H9 (cell line): ENCODE data around the gene STBD1. TPM values are rescaled to one million over a fixed set of nuclear protein-coding genes. Genes with fewer than 3 reads are reported as not detected.

Experiments used
- DNase-seq: peaks from one replicate; pipeline ENCODE4 v3.0.0-alpha.2; 2017
- H2AFZ ChIP-seq: one replicate; pipeline ENCODE4 v1.6.1; 2013; ENCODE audit warnings: mild to moderate bottlenecking, low read length, control low read depth, moderate library complexity
- H2AK5ac ChIP-seq: 2 replicates; pipeline ENCODE4 v1.6.1; 2013; ENCODE audit warnings: low read length, control low read depth, mixed read lengths; ENCODE audit not compliant: insufficient read length
- H2BK120ac ChIP-seq: one replicate; pipeline ENCODE4 v1.6.1; 2013; ENCODE audit warnings: low read depth, mild to moderate bottlenecking, low read length, control low read depth, inconsistent platforms; ENCODE audit not compliant: poor library complexity, severe bottlenecking
- H2BK12ac ChIP-seq: 2 replicates; pipeline ENCODE4 v1.6.1; 2013; ENCODE audit warnings: low read length, control low read depth, mixed read lengths, low read depth; ENCODE audit not compliant: insufficient read length
- H2BK15ac ChIP-seq: 2 replicates; pipeline ENCODE4 v1.6.1; 2013; ENCODE audit warnings: low read depth, low read length, control low read depth
- H2BK20ac ChIP-seq: one replicate; pipeline ENCODE4 v1.6.1; 2013; ENCODE audit warnings: low read depth, mild to moderate bottlenecking, low read length, control low read depth, inconsistent platforms; ENCODE audit not compliant: poor library complexity, severe bottlenecking
- H2BK5ac ChIP-seq: 2 replicates; pipeline ENCODE4 v1.6.1; 2013; ENCODE audit warnings: low read length, control low read depth, mixed read lengths; ENCODE audit not compliant: insufficient read length
- H3K14ac ChIP-seq: 2 replicates; pipeline ENCODE4 v1.6.1; 2013; ENCODE audit warnings: low read length, control low read depth; ENCODE audit not compliant: insufficient read depth
- H3K18ac ChIP-seq: 2 replicates; pipeline ENCODE4 v1.6.1; 2013; ENCODE audit warnings: low read depth, mild to moderate bottlenecking, mixed read lengths, low read length, control low read depth; ENCODE audit not compliant: insufficient read length
- H3K23ac ChIP-seq: 2 replicates; pipeline ENCODE4 v1.6.1; 2013; ENCODE audit warnings: low read length, control low read depth, mixed read lengths, low read depth; ENCODE audit not compliant: insufficient read length
- H3K23me2 ChIP-seq: 2 replicates; pipeline ENCODE4 v1.6.1; 2013; ENCODE audit warnings: low read depth, mild to moderate bottlenecking, mixed read lengths, low read length, control low read depth; ENCODE audit not compliant: insufficient read length, poor library complexity, severe bottlenecking
- H3K27ac ChIP-seq: 2 replicates; pipeline ENCODE4 v1.5.1; 2013; ENCODE audit warnings: low read length, control low read depth, mixed read lengths, low read depth; ENCODE audit not compliant: insufficient read length
- H3K27me3 ChIP-seq: 2 replicates; pipeline ENCODE4 v1.6.1; 2013; ENCODE audit warnings: low read length, control low read depth, inconsistent platforms; ENCODE audit not compliant: insufficient read depth
- H3K4ac ChIP-seq: 2 replicates; pipeline ENCODE4 v1.6.1; 2013; ENCODE audit warnings: low read depth, mild to moderate bottlenecking, control low read depth, inconsistent platforms, low read length, moderate library complexity
- H3K4me1 ChIP-seq: 2 replicates; pipeline ENCODE4 v1.6.1; 2013; ENCODE audit warnings: low read length, control low read depth, inconsistent platforms; ENCODE audit not compliant: insufficient read depth
- H3K4me2 ChIP-seq: 2 replicates; pipeline ENCODE4 v1.6.1; 2013; ENCODE audit warnings: low read length, control low read depth, mixed read lengths; ENCODE audit not compliant: insufficient read length, insufficient read depth
- H3K56ac ChIP-seq: 2 replicates; pipeline ENCODE4 v1.6.1; 2013; ENCODE audit warnings: low read depth, mild to moderate bottlenecking, mixed read lengths, low read length, control low read depth; ENCODE audit not compliant: insufficient read length
- H3K79me1 ChIP-seq: 2 replicates; pipeline ENCODE4 v1.6.1; 2013; ENCODE audit warnings: low read depth, mild to moderate bottlenecking, moderate library complexity, low read length, control low read depth, inconsistent platforms; ENCODE audit not compliant: insufficient read depth, poor library complexity, severe bottlenecking
- H3K79me2 ChIP-seq: 2 replicates; pipeline ENCODE4 v1.6.1; 2013; ENCODE audit warnings: low read length, control low read depth, inconsistent platforms; ENCODE audit not compliant: insufficient read depth
- H3K9ac ChIP-seq: 2 replicates; pipeline ENCODE4 v1.6.1; 2013; ENCODE audit warnings: low read length, control low read depth, mixed read lengths; ENCODE audit not compliant: insufficient read length; ENCODE audit errors: extremely low read depth
- H3K9me3 ChIP-seq: one replicate; pipeline ENCODE4 v1.6.1; 2013; ENCODE audit warnings: low read depth, low read length, inconsistent platforms; ENCODE audit not compliant: control insufficient read depth
- H3T11ph ChIP-seq: one replicate; pipeline ENCODE4 v1.6.1; 2013; ENCODE audit warnings: mild to moderate bottlenecking, low read length, control low read depth, inconsistent platforms
- H4K20me1 ChIP-seq: one replicate; pipeline ENCODE4 v1.6.1; 2013; ENCODE audit not compliant: control insufficient read depth, insufficient read length, insufficient read depth
- H4K5ac ChIP-seq: 2 replicates; pipeline ENCODE4 v1.6.1; 2013; ENCODE audit warnings: low read depth, mild to moderate bottlenecking, mixed read lengths, low read length, control low read depth; ENCODE audit not compliant: insufficient read length
- H4K8ac ChIP-seq: replicated peaks from 2 replicates; pipeline ENCODE4 v1.6.1; 2013; ENCODE audit warnings: low read length, control low read depth, mixed read lengths, low read depth; ENCODE audit not compliant: insufficient read length
- H4K91ac ChIP-seq: 2 replicates; pipeline ENCODE4 v1.6.1; 2013; ENCODE audit warnings: low read depth, mild to moderate bottlenecking, moderate library complexity, mixed read lengths, low read length, control low read depth; ENCODE audit not compliant: insufficient read length
- H3K27ac Mint-ChIP-seq, 3 experiments: 2 replicates in 2 of 3; 3 replicates in 1 of 3; pipeline ENCODE4 v1.8.0; 2020 to 2021; ENCODE audit warnings: mixed read lengths in 3 of 3, mild to moderate bottlenecking in 1 of 3, moderate library complexity in 1 of 3
- H3K27me3 Mint-ChIP-seq: 2 replicates; pipeline ENCODE4 v1.8.0; 2021; ENCODE audit warnings: low read depth, mild to moderate bottlenecking, moderate library complexity, mixed read lengths
- H3K36me3 Mint-ChIP-seq, 3 experiments: 2 replicates in 2 of 3; 3 replicates in 1 of 3; pipeline ENCODE4 v1.8.0; 2020 to 2021; ENCODE audit warnings: low read depth in 3 of 3, mixed read lengths in 3 of 3; ENCODE audit not compliant: insufficient read depth in 1 of 3
- H3K4me1 Mint-ChIP-seq, 2 experiments: 2 replicates each; pipeline ENCODE4 v1.8.0; 2020; ENCODE audit warnings: mixed read lengths in 2 of 2
- H3K4me3 Mint-ChIP-seq, 2 experiments: 2 replicates in 1 of 2; 3 replicates in 1 of 2; pipeline ENCODE4 v1.8.0; 2020 to 2021; ENCODE audit warnings: mild to moderate bottlenecking in 2 of 2, mixed read lengths in 2 of 2, moderate library complexity in 1 of 2
- H3K9me3 Mint-ChIP-seq, 2 experiments: 2 replicates in 1 of 2; 3 replicates in 1 of 2; pipeline ENCODE4 v1.8.0; 2020; ENCODE audit warnings: mild to moderate bottlenecking in 2 of 2, mixed read lengths in 2 of 2, moderate library complexity in 1 of 2
- CTCF ChIP-seq: fragments of 200-600 bp; sonication (generic); conservative IDR thresholded peaks from 3 replicates; pipeline ENCODE4 v1.8.0; 2021; ENCODE audit warnings: antibody characterized with exemption, mild to moderate bottlenecking
- WGBS: extraction: QIAGEN DNeasy Blood & Tissue Kit; methylation state at CpG from one replicate; pipeline ENCODE4 v1.1.7; 2013; ENCODE audit warnings: missing lambda C conversion rate, low lambda C conversion rate, mixed read lengths; ENCODE audit not compliant: insufficient read length; ENCODE audit errors: extremely low coverage; 5-methylcytosine and 5-hydroxymethylcytosine counted together
- total RNA-seq: library from RNA; stranded (reverse); gene quantifications from 2 replicates; pipeline ENCODE4 v1.2.1, GENCODE V29; 2021

Gene STBD1
- total RNA-seq, 1 experiment from 2014 or later = 1.1 TPM

DNA sequence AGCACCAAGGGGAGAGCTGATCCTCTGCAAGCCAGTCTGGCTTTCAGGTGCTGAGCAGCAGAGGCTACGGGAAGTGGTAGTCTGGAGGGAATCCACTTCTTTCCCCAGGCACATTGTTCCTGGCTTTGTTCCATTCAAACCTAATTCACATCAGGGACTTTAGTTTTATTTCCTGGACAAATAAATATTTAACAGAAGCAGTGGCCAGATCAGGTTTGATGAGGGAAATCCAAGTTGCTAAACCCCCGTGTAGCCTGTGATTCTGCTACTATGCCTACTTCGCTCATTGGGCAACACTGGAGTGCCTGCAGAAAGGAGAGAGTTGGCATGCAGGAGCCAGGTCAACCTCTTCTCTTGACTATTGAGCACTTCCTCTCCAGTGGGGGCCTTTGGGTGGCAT is 13.8 kb upstream of the STBD1 start:
- Histone ChIP-seq H2BK20ac (no peak overlapping the region), H2BK12ac (no peak overlapping the region), H2AFZ (no peak overlapping the region), H2BK15ac (no peak overlapping the region), H3K4me1 (no peaks in the 10 kb centered on the region), H4K20me1 (no peaks in the 10 kb centered on the region), H3K23ac (no peak overlapping the region), H3K79me1 (no peaks in the 10 kb centered on the region), H3K9me3 (peaks cover 4% of the 10 kb centered on the region), H3K9ac (no peak overlapping the region), H3K4ac (no peak overlapping the region), H3K79me2 (no peaks in the 10 kb centered on the region), H3K4me2 (no peak overlapping the region), H4K8ac (no peak overlapping the region), H3K18ac (no peak overlapping the region), H3K23me2 (no peaks in the 10 kb centered on the region), H4K5ac (no peak overlapping the region), H3K14ac (no peak overlapping the region), H2AK5ac (no peak overlapping the region), H3K56ac (no peak overlapping the region), H2BK5ac (no peak overlapping the region), H2BK120ac (no peak overlapping the region), H4K91ac (no peak overlapping the region), H3K27me3 (no peaks in the 10 kb centered on the region), H3T11ph (no peak overlapping the region), H3K27ac (no peak overlapping the region)
- Mint-ChIP-seq H3K27ac (no peak overlapping the region), H3K4me3 (no peak overlapping the region), H3K4me1 (no peaks in the 10 kb centered on the region), H3K36me3 (peaks cover 0 to 5% (median 0%) of the 10 kb centered on the region in 3 experiments; a peak in 2 of 7 replicates), H3K9me3 (peaks cover 6 to 15% of the 10 kb centered on the region in 2 experiments; a peak in 4 of 5 replicates), H3K27me3 (peaks cover 5% of the 10 kb centered on the region)
- no peak for DNase-seq
- TF ChIP-seq CTCF = no peak
- no CpG with 5 or more reads among the region's 3 CpGs for WGBS
